ENCODE results near the gene MRFAP1. TPM values are rescaled to one million over a fixed set of nuclear protein-coding genes. Genes with fewer than 3 reads are reported as not detected.

Gene MRFAP1
- polyA plus RNA-seq, 1 donor from 2014 or later: 322 TPM

DNA sequence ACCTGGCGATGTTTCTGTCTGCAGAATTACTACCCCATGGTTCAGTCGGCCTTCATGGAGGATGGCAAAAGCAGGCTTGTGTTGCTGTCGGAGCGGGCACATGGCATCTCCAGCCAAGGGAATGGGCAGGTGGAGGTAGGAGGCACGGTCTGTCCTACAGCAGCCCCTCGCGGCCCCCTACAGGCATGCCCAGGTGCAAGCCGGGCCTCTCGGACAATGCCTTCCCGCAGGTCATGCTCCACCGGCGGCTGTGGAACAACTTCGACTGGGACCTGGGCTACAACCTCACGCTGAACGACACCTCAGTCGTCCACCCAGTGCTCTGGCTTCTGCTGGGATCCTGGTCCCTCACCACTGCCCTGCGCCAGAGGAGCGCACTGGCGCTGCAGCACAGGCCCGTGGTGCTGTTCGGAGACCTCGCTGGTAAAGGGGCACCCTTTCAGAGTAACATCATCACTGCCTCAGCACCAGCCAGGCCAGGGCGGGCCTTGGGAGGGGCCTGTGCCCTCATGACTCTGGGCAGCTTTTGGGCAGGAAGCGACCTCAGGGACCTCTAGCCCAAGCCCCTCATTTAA lies 29.5 kb upstream of the MRFAP1 start:
- Histone ChIP-seq H3K9me2 (ENCODE audit: insufficient read depth, low read length) (no peaks in the 10 kb centered on the region), H3K4me2 (ENCODE audit: low read length) (no peak overlapping the region), H3K9ac (ENCODE audit: low read length) (no peak overlapping the region), H3K79me2 (replicated peaks; ENCODE audit: insufficient read depth, low read length) (no peaks in the 10 kb centered on the region), H4K20me1 (ENCODE audit: insufficient read depth) (no peaks in the 10 kb centered on the region), H3K36me3 (ENCODE audit: insufficient read depth, low read length) (no peaks in the 10 kb centered on the region), H3F3A (ENCODE audit: insufficient read depth, low read length, poor library complexity, severe bottlenecking) (no peaks in the 10 kb centered on the region), H2AFZ (ENCODE audit: low read depth, low read length) (no peak overlapping the region), H3K4me3 (ENCODE audit: low read length) (no peak overlapping the region), H3K27me3 (ENCODE audit: insufficient read depth, low read depth, low read length) (no peaks in the 10 kb centered on the region), H3K9me3 (ENCODE audit: low read length) (no peaks in the 10 kb centered on the region), H3K27ac (ENCODE audit: low read length) (no peak overlapping the region)
- no peak for TF ChIP-seq SMC3 (conservative IDR thresholded peaks at IDR 0.05; ENCODE audit: poor library complexity)
- TF ChIP-seq RAD21 (conservative IDR thresholded peaks at IDR 0.05): no peak
- no peak for TF ChIP-seq EP300 (conservative IDR thresholded peaks at IDR 0.05; ENCODE audit: poor library complexity, severe bottlenecking)
- no peak for TF ChIP-seq TAF1 (IDR thresholded peaks at IDR 0.05; ENCODE audit: low read depth)
- TF ChIP-seq, protein P1, sequence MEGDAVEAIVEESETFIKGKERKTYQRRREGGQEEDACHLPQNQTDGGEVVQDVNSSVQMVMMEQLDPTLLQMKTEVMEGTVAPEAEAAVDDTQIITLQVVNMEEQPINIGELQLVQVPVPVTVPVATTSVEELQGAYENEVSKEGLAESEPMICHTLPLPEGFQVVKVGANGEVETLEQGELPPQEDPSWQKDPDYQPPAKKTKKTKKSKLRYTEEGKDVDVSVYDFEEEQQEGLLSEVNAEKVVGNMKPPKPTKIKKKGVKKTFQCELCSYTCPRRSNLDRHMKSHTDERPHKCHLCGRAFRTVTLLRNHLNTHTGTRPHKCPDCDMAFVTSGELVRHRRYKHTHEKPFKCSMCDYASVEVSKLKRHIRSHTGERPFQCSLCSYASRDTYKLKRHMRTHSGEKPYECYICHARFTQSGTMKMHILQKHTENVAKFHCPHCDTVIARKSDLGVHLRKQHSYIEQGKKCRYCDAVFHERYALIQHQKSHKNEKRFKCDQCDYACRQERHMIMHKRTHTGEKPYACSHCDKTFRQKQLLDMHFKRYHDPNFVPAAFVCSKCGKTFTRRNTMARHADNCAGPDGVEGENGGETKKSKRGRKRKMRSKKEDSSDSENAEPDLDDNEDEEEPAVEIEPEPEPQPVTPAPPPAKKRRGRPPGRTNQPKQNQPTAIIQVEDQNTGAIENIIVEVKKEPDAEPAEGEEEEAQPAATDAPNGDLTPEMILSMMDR (IDR thresholded peaks at IDR 0.05; ENCODE audit: poor library complexity, severe bottlenecking): no peak
- no peak for TF ChIP-seq POLR2AphosphoS5 (IDR thresholded peaks at IDR 0.05)
- no peak for TF ChIP-seq MXI1 (conservative IDR thresholded peaks at IDR 0.05; ENCODE audit: poor library complexity, severe bottlenecking)
- TF ChIP-seq, protein P2, sequence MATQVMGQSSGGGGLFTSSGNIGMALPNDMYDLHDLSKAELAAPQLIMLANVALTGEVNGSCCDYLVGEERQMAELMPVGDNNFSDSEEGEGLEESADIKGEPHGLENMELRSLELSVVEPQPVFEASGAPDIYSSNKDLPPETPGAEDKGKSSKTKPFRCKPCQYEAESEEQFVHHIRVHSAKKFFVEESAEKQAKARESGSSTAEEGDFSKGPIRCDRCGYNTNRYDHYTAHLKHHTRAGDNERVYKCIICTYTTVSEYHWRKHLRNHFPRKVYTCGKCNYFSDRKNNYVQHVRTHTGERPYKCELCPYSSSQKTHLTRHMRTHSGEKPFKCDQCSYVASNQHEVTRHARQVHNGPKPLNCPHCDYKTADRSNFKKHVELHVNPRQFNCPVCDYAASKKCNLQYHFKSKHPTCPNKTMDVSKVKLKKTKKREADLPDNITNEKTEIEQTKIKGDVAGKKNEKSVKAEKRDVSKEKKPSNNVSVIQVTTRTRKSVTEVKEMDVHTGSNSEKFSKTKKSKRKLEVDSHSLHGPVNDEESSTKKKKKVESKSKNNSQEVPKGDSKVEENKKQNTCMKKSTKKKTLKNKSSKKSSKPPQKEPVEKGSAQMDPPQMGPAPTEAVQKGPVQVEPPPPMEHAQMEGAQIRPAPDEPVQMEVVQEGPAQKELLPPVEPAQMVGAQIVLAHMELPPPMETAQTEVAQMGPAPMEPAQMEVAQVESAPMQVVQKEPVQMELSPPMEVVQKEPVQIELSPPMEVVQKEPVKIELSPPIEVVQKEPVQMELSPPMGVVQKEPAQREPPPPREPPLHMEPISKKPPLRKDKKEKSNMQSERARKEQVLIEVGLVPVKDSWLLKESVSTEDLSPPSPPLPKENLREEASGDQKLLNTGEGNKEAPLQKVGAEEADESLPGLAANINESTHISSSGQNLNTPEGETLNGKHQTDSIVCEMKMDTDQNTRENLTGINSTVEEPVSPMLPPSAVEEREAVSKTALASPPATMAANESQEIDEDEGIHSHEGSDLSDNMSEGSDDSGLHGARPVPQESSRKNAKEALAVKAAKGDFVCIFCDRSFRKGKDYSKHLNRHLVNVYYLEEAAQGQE (IDR thresholded peaks at IDR 0.05; ENCODE audit: borderline replicate concordance): no peak
- TF ChIP-seq EZH2 (IDR thresholded peaks at IDR 0.05; ENCODE audit: borderline replicate concordance, insufficient read depth, low read length, poor library complexity, severe bottlenecking): no peak

DNA sequence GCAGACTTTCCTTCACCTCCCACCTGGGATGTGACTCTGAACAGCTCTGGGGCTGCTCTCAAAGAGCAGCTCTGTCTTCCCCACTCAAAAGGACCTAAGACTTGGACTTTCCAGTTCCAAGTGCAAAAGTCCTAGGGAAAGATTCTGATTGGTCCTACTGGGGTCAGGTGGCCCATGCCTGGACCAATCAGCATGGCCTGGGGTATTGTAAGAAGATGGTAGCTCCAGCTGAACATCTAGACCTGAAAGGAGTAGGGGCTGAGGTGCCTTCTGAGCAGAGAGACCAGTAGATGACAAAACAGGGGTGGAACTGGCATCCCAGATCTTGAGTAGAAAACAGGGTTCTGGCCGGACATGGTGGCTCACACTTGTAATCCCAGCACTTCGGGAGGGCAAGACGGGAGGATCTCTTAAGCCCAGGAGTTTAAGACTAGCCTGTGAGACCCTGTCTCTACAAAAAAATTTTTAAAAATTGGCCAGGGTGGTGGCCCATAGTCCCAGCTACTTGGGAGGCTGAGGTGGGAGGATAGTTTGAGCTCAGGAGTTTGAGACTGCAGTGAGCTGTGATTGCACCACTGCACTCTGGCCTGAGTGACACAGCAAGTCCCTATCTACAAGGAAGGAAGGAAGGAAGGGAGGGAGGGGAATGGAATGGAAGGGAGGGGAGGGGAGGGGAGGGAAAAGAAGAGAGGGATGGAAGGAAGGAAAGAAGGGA lies 27.4 kb upstream of the MRFAP1 start:
- H3K9me2 ChIP-seq (ENCODE audit: insufficient read depth, low read length): no peaks in the 10 kb centered on the region
- no peak overlapping the region for H2AFZ ChIP-seq (ENCODE audit: low read depth, low read length)
- no peak overlapping the region for H3K4me3 ChIP-seq (ENCODE audit: low read length)
- H3K36me3 ChIP-seq (ENCODE audit: insufficient read depth, low read length): peaks cover 6% of the 10 kb centered on the region
- no peak overlapping the region for H3K9ac ChIP-seq (ENCODE audit: low read length)
- H3K4me2 ChIP-seq (ENCODE audit: low read length): no peak overlapping the region
- no peaks in the 10 kb centered on the region for H3F3A ChIP-seq (ENCODE audit: insufficient read depth, low read length, poor library complexity, severe bottlenecking)
- no peaks in the 10 kb centered on the region for H3K79me2 ChIP-seq (replicated peaks; ENCODE audit: insufficient read depth, low read length)
- TF ChIP-seq TAF1 (IDR thresholded peaks at IDR 0.05; ENCODE audit: low read depth) (no peak), RAD21 (conservative IDR thresholded peaks at IDR 0.05) (no peak), EZH2 (IDR thresholded peaks at IDR 0.05; ENCODE audit: borderline replicate concordance, insufficient read depth, low read length, poor library complexity, severe bottlenecking) (no peak), MXI1 (conservative IDR thresholded peaks at IDR 0.05; ENCODE audit: poor library complexity, severe bottlenecking) (no peak), EP300 (conservative IDR thresholded peaks at IDR 0.05; ENCODE audit: poor library complexity, severe bottlenecking) (no peak), SMC3 (conservative IDR thresholded peaks at IDR 0.05; ENCODE audit: poor library complexity) (no peak), POLR2AphosphoS5 (IDR thresholded peaks at IDR 0.05) (no peak)
- TF ChIP-seq, protein P1 (IDR thresholded peaks at IDR 0.05; ENCODE audit: poor library complexity, severe bottlenecking): no peak
- TF ChIP-seq, protein P2 (IDR thresholded peaks at IDR 0.05; ENCODE audit: borderline replicate concordance): no peak
- no peaks in the 10 kb centered on the region for H3K9me3 ChIP-seq (ENCODE audit: low read length)
- no peak overlapping the region for H3K27ac ChIP-seq (ENCODE audit: low read length)
- H3K27me3 ChIP-seq (ENCODE audit: insufficient read depth, low read depth, low read length): no peaks in the 10 kb centered on the region
- no peaks in the 10 kb centered on the region for H4K20me1 ChIP-seq (ENCODE audit: insufficient read depth)

All from neural cell (in vitro differentiated cells).